GM23338 (cell line): ENCODE measurements around the gene KDR.

Source experiments
- CTCF ChIP-seq, 2 experiments: fragments of 200-600 bp in 1 of 2; sonication (generic) in 1 of 2; conservative IDR thresholded peaks; 2 replicates each; pipeline versions ENCODE4 v1.5.1 to v1.6.1; 2016 to 2017; ENCODE audit warnings: antibody characterized with exemption in 2 of 2, low read depth in 2 of 2, mild to moderate bottlenecking in 2 of 2, moderate library complexity in 1 of 2
- EZH2 ChIP-seq: fragments of 200-600 bp; sonication (generic); IDR thresholded peaks from one replicate; pipeline ENCODE4 v1.8.0; 2017; ENCODE audit warnings: antibody characterized with exemption, mild to moderate bottlenecking, low read depth; ENCODE audit not compliant: unreplicated experiment
- EZH2phosphoT487 ChIP-seq: fragments of 200-600 bp; sonication (generic); IDR thresholded peaks from one replicate; pipeline ENCODE4 v1.8.1; 2018; ENCODE audit warnings: antibody characterized with exemption; ENCODE audit not compliant: unreplicated experiment
- POLR2AphosphoS5 ChIP-seq: IDR thresholded peaks from 2 replicates; pipeline ENCODE4 v1.6.1; 2016; ENCODE audit warnings: antibody characterized with exemption, low read depth

DNA sequence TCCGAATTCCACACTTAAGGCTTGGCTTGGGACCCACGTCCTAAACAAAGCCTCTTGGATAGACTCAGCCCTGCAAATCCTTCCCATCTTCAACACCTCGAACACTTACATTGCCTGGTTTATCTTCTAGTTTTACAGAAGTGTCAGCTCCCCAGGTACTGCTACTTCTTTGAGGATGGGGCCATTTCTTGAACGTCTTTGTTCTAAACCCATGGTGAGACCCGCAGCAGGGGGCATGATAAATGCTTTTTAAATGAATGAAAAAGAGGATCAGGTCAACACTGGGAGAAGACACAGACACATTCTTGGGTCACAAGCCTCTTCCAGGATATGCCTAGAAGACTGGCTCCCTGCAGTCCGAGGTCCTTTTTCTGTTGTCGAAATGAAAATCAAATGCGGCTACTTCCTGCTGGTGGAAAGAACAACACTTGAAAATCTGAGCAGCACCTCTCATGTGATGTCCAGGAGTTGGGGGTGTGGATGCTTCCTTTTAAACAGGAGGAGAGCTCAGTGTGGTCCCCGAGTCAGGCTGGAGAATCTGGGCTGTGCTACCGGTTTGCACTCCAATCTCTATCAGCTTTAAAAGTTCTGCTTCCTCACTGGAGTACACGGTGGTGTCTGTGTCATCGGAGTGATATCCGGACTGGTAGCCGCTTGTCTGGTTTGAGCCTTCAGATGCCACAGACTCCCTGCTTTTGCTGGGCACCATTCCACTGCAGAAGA lies 45.8 kb downstream of the KDR start:
- TF ChIP-seq EZH2phosphoT487 (no peak), CTCF (conservative IDR thresholded peaks at IDR 0.05; ENCODE audit: low read depth in 2 of 2) (no peak), EZH2 (no peak), POLR2AphosphoS5 (no peak)
